OCI-LY3 (cell line): Measurements from ENCODE around the gene KRTAP3-3.

ENCODE experiments used
- CTCF ChIP-seq: fragments of 200-600, 300-600 bp; sonication (generic); IDR thresholded peaks from 2 replicates; pipeline ENCODE4 v1.5.1; 2014; ENCODE audit warnings: antibody characterized with exemption, low read length, low read depth
- EZH2phosphoT487 ChIP-seq: fragments of 200-600 bp; shearing (Covaris generic); IDR thresholded peaks from 2 replicates; pipeline ENCODE4 v1.6.1; 2018; ENCODE audit warnings: antibody characterized with exemption, mixed run types, low read depth

GRCh38 chr17:40975516-40975915 is 18.4 kb downstream of the KRTAP3-3 start:
- TF ChIP-seq CTCF (no peak), EZH2phosphoT487 (no peak)
